IPS-18c (cell line): Measurements from ENCODE around the gene LMOD2.

Source experiments
- H3K4me3 ChIP-seq: 2 replicates; pipeline ENCODE4 v1.7.0; 2013; ENCODE audit warnings: low read depth, mild to moderate bottlenecking, low read length, moderate library complexity; ENCODE audit not compliant: insufficient read depth
- H3K9me3 ChIP-seq: one replicate; pipeline ENCODE4 v1.6.1; 2013; ENCODE audit warnings: mild to moderate bottlenecking, low read length, moderate library complexity; ENCODE audit not compliant: control insufficient read depth, insufficient read depth

LMOD2 gene

GRCh38 chr7:123660514-123661354, 5.1 kb downstream of the LMOD2 start:
- Histone ChIP-seq H3K4me3 (no peak overlapping the region), H3K9me3 (no peaks in the 10 kb centered on the region)

- no peaks in the 10 kb centered on the region for H3K9me3 ChIP-seq
- no peak overlapping the region for H3K4me3 ChIP-seq
These were observed 6.1 kb downstream of the LMOD2 start for GRCh38 chr7:123661765-123662164.

- Histone ChIP-seq H3K4me3 (no peak overlapping the region), H3K9me3 (no peaks in the 10 kb centered on the region)
These were observed 6.6 kb downstream of the LMOD2 start for GRCh38 chr7:123662293-123662692.

GRCh38 chr7:123662755-123663154, 7.1 kb downstream of the LMOD2 start:
- no peak overlapping the region for H3K4me3 ChIP-seq
- H3K9me3 ChIP-seq, result no peaks in the 10 kb centered on the region

- Histone ChIP-seq H3K4me3 (no peak overlapping the region), H3K9me3 (no peaks in the 10 kb centered on the region)
These were observed 7.5 kb downstream of the LMOD2 start for GRCh38 chr7:123663200-123663599.

- Histone ChIP-seq H3K4me3 (no peak overlapping the region), H3K9me3 (no peaks in the 10 kb centered on the region)
These were observed 9.5 kb downstream of the LMOD2 start for GRCh38 chr7:123665157-123665556.

- H3K4me3 ChIP-seq, result no peak overlapping the region
- no peaks in the 10 kb centered on the region for H3K9me3 ChIP-seq
These were observed 10.2 kb downstream of the LMOD2 start for GRCh38 chr7:123665896-123666295.

GRCh38 chr7:123666492-123666891, 10.8 kb downstream of the LMOD2 start:
- H3K9me3 ChIP-seq, result no peaks in the 10 kb centered on the region
- H3K4me3 ChIP-seq, result no peak overlapping the region

- Histone ChIP-seq H3K9me3 (no peaks in the 10 kb centered on the region), H3K4me3 (no peak overlapping the region)
These were observed 13.8 kb downstream of the LMOD2 start for GRCh38 chr7:123669485-123669884.

GRCh38 chr7:123673137-123673732, 17.6 kb downstream of the LMOD2 start:
- H3K9me3 ChIP-seq, result no peaks in the 10 kb centered on the region
- H3K4me3 ChIP-seq, result no peak overlapping the region

GRCh38 chr7:123673752-123674398, 18.2 kb downstream of the LMOD2 start:
- Histone ChIP-seq H3K9me3 (no peaks in the 10 kb centered on the region), H3K4me3 (no peak overlapping the region)

GRCh38 chr7:123674399-123675180, 18.9 kb downstream of the LMOD2 start:
- Histone ChIP-seq H3K4me3 (no peak overlapping the region), H3K9me3 (no peaks in the 10 kb centered on the region)

- Histone ChIP-seq H3K9me3 (no peaks in the 10 kb centered on the region), H3K4me3 (no peak overlapping the region)
These were observed 19.5 kb downstream of the LMOD2 start for GRCh38 chr7:123675181-123675473.

GRCh38 chr7:123677061-123677715, 21.5 kb downstream of the LMOD2 start:
- H3K4me3 ChIP-seq, result no peak overlapping the region
- H3K9me3 ChIP-seq, result no peaks in the 10 kb centered on the region

- Histone ChIP-seq H3K9me3 (no peaks in the 10 kb centered on the region), H3K4me3 (no peak overlapping the region)
These were observed 23.9 kb downstream of the LMOD2 start for GRCh38 chr7:123679614-123680013.

- H3K4me3 ChIP-seq, result no peak overlapping the region
- H3K9me3 ChIP-seq, result no peaks in the 10 kb centered on the region
These were observed 24.9 kb downstream of the LMOD2 start for GRCh38 chr7:123680580-123680979.

- Histone ChIP-seq H3K9me3 (no peaks in the 10 kb centered on the region), H3K4me3 (no peak overlapping the region)
These were observed 25.9 kb downstream of the LMOD2 start for GRCh38 chr7:123681561-123681960.
